Putamen (tissue), 1 donor: ENCODE results near the gene MTF2.
"Not testable (repeated sequence)": the region's sequence is repeated elsewhere in the genome, so short reads cannot be mapped to it uniquely, and the experiment has no call there.

Experiments
- DNase-seq: peaks from one replicate; pipeline ENCODE4 v3.0.0-alpha.2; 2016; ENCODE audit warnings: low spot score

Gene MTF2

DNA sequence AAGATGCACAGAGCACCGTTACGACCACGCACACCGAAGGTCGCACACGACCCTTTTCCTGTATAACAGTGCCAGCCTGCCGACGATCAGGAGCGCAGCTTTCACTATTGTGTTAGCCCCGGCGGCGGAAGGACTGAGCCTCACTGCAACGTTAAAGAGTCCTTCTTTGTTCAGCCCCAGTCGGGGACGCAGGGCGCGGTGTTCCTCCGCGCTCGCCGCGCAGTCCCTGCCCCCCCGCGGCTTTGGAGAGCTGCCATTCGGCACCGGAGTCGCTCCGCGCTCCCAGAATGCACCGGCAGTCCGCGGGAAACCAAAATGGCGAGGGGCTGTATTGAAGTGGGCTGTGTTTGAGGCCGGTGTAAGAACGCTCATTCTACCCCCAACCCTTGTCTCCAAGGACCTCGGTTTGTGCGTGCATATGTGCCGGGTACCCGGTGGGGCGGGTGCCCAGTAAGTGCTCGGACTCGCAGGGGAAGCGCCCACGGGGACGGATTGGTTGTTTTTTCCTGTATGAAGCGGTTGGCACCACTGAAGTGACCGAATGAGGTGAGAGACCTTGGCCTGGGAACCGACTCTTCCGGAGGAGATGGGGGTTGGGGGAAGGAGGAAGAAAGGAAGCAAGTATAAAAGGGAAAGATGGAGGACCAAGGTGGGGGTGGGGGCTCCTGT lies at the start of gene MTF2:
TSS of gene MTF2 (plus strand) at position 298 of the 669 bp plus-strand sequence. CDS start at position 542, 244 bp downstream.
- DNase-seq: peak; percentile 92

DNA sequence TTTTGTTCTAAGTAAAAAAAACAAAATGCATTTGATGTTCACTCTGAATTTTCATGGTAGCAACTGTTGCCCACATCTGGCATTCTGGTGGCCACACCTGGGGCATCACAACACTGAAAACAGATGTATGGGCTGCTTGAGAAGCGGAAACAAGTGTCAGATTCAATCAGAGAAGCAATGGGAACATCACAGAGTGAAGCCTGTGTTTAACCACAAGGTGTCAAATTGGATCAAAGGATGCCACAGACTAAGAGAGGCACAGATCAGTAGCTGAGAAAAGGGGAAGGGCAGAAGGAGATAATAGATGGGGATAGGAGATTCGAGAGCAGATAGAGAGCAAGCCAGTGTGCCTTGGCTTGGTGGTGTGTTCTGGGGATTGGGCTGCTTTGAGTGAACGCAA lies 49.8 kb upstream of the MTF2 start:
- DNase-seq: no peak

DNA sequence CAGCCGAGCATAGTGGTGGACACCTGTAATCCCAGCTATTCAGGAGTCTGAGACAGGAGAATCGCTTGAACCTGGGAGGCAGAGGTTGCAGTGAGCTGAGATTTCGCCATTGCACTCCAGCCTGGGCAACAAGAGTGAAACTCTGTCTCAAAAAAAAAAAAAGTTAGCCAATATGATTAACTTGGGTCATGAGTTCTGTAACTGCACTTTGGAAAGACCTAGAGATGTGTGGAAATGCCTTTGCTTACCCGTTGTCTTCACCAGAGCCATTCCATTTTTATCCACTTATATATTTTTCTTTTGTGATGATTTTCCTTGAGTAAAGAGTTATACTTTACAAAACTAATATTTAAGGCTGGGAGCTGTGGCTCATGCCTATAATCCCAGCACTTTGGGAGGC lies 48.9 kb upstream of the MTF2 start:
- not testable (repeated sequence) for DNase-seq

DNA sequence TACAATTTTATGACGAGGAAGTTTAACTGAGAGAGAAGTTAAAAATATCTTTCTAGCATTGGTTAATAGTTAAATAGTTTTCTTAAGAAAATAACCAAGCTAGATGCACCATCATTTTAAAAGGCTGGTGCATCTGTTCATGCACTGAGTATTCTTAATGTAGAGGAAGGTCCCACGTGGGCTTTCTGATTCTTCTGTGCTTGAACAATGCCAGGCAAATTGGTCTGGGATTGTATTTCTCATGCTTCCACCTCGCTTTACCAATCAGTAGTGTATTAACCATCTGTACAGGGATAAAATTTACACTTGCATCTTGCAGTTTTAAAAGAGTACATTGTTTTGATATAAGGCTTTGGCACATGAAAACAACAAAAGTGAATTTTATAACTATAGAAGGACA lies 47.4 kb upstream of the MTF2 start:
- no peak for DNase-seq

DNA sequence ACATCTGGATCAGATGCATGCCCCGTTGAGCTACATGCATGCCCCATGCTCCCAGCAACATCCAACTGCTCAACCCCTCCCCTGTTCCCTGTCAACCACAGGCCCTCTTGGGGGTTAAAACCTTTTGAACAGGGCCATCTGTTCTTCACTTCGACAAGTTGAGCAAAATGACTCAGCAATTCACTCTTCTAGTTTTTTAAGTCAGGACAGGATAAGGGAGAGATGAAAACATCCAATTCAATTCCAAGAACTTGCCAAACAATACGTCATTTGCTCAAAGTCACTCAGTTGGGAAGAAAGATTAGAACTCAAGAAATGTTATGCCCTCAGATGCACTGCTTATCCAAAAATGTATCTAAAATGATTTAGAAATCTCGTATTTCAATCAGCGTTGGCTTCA lies 46.1 kb upstream of the MTF2 start:
- DNase-seq: no peak

DNA sequence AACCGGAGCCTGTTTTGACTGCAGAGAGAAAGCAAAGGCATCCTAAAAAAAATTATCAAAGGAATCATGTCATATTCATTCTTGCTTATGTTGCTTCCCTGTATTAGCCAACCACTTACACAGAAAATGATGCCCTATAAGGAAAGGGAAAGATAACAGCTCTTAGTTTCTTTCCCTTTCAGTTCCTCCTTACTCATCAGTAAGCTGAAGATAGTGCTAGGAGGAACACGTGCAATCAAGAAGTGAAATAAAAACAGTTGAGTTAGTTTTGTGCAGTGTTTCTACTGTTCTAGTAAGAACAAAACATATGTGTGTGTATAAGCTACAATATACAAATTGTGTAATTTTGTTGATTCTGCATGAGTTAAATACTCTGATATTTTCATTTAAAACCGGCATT lies 45.3 kb upstream of the MTF2 start:
- no peak for DNase-seq

DNA sequence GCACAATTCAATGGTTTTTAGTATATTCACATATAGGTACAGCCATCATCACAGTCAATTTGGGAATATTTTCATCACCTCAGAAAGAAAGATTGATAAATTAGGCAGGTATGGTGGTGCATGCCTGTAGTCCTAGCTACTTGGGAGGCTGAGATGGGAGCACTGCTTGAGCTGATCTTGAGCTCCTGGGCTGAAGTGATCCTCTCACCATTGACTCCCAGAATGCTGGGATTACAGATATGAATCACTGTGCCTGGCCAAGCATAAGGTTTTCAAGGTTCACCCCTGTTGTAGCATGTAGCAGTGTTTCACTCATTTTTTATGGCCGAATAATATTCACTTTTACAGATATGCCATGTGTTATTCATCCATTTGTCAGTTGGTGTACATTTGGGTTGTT lies 44.7 kb upstream of the MTF2 start:
- DNase-seq: no peak

DNA sequence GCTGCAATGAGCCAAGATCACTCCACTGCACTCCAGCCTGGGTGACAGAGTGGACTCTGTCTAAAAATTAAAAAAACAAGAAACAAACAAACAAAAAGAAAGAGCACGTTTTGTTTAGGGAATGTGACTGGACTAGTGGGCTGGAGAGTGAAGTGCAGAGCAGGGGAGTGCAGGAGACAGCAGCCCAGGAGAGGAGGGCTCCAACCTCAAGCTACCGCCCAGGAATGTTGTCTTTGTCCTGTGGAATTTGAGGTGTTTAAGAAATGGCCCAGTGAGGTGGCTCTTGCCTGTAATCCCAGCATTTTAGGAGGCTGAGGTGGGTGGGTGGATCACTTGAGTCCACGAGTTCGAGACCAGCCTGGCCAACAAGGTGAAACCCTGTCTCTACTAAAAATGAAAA lies 42.4 kb upstream of the MTF2 start:
- DNase-seq: no peak

DNA sequence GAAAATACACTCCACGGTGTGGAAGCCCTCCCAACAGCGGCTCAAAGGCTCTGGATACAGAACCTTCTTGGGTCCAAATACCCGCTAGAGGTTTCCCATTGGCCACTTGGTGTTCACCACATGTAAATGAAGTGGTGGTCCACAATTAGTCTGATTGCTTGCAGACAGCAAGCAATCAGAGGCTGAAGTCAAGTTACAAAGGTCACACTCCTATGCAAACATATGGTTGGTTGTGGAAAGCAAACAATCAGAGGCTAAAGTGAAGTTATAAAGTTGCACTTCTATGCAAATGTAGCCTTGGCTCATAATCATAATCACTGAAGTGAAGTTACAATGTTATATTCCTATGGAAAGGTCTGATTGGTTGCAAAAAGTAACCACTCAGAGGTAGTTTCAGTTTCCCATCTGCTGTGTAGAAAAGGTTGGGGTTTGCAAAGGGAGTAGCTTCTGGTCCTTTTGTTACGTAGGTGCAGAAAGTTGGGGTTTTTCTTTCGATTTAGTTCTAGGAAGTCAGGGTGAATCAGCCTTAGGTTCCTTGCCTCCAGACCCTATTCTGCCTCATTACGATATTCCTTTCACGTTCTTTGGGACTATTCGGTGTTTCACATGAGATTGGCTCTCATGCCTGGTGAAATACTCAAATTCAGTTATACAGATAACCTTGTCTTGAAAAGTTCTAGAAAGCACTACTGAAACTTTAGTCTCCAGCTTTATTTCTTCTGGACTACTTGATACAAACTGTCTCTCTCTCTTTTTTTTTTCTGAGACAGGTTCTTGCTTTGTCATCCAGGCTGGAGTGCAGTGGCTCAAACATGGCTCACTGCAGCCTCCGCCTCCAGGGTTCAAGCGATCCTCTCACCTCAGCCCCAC lies 36.7 kb upstream of the MTF2 start:
- no peak for DNase-seq

DNA sequence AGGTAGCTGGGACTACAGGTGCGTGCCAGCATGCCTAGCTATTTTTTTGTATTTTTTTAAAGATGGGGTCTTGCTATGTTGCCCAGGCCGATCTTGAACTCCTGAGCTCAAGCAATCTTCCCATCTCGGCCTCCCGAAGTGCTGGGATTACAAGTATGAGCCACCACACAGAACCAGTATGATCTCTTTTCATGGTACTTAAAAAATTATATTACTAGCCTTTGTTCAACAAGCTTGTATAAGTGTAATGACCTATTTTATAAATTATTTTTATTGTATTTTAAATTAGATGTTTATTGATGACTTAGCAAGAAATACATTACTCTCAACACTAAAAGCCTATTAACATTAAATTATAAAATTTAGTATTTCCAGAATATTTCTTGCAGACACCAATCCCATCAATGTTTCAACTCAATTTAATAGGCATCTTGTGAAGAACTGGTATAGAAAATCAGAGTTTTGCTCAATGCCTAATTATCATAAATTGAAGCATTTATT lies 36.0 kb upstream of the MTF2 start:
- no peak for DNase-seq

DNA sequence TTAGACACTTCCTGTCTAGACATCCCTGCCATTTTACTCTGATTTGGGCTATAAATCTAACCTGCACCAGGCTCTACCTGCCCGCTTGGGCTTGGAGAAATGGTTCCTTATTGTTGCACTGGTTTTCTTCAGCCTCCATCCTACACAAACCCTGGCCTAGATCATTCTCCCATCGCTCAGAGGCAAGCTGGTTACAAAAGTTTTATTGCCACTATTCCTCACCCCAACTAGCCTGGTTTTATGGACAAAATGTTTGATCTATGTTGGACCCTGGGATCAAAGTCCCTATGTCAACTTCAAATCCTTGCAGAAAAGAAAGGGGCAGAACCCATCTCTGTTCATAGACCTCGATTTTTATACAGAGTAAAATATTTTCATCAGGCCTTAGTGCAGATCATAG lies 31.5 kb upstream of the MTF2 start:
- no peak for DNase-seq

DNA sequence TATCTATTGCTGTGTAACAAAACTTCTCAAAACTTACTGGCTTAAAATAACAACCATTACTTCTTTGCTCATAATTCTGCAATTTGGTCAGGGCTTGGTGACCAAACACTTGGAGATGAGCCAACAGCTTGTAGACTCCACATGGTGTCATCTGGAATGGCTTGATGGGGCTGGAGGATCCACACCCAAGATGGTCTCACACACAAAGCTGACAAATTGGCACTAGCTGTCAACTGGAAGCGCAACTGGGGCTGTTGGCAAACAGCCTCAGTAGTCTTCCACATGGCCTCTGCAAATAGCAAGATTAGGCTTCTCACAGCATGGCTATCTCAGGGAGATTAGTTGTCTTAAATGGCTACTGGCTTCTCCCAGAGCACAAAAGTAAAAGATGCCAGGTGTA lies 27.1 kb upstream of the MTF2 start:
- no peak for DNase-seq

DNA sequence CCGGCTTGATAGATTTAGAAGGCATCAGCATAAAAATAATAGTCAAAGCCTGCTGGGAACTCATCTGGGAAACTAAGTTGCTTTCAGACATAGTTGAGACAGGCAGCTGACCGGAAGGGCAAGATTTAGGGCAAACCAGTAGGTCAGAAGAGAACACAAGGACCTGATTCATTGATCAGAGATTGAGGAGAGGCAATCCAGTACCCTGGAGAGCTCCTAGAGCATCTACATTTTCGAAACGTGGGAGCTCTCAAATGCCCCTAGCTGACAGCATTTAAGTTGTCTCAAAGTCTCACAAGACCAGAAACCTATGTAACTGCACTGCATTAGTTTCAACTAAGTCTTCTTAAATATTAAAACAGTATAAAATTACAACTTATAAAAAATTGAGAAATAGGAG lies 22.9 kb upstream of the MTF2 start:
- DNase-seq: no peak

DNA sequence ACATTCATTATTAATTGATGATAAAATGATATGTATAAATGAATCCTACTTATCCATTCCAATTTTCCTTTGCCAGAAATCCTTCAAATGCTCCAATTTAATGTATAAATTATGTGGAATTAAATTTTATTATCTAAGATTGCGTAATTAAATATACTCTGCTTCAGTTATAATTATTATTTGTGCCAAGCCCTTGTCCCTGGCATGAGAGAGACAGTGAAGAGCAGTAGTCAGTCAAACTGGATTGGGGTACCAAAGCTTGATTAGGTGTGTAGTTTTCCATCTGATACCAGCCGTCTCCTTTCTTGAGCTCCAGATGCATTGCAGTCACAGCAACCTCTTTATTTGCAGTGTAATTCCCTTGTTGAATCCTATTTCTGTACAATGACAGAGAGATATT lies 22.4 kb upstream of the MTF2 start:
- no peak for DNase-seq

DNA sequence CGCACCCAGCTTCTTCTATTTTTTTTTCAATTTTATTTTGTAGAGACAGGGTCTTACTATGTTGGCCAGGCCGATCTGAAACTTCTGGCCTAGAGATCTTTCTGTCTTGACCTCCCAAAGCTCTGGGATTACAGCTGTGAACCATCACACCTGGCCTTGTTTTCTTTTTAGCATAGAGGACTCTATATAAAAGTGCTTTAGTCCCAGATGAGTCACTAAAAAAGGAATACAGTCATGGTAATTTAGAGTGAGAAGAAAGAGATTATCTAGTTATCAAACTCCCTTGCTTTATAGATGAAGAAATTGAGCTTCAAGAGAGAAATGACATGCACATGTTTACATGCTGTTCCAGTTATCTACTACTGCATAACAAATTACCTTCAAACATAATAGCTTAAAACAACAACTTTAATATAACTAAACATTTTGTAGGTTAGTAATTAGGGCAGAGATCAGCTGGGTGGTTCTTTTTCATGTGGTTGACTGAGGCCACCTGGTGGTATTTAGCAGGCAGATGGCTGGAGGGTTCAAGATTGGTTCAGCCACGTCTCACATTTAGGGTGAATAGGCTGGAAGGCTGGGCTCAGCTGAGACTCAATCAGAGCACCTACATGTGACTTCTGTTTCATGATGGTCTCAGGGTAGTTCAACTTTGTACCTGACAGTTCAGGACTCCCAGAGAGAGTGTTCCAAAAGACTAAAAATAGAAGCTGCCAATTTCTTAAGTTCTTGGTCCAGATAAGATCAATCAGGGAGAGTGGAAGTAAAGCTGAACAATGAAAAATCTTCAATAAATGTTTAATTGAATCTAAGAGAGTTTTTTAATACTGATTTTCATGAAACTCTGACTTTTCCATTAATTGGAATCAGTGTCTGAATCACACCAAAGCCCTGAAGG lies 16.9 kb upstream of the MTF2 start:
- no peak for DNase-seq

DNA sequence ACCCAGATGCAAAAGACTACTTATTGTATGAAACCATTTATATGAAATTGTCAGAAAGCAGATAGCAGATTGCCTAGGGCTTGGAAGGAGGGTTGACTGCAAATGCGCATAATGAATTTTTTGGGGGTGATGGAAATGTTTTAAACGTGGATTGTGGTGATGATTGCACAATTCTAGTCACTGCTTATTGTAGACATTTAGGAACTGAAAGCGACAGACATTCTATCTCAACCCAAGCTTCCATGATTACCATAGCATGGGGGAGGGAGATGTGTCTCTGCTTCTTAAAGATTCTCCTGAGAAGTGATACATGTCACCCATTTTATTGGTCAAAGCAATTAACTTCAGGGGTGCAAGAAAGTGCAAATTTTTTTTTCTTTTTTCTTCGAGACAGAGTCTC lies 2.8 kb upstream of the MTF2 start:
- DNase-seq: peak; percentile 3

DNA sequence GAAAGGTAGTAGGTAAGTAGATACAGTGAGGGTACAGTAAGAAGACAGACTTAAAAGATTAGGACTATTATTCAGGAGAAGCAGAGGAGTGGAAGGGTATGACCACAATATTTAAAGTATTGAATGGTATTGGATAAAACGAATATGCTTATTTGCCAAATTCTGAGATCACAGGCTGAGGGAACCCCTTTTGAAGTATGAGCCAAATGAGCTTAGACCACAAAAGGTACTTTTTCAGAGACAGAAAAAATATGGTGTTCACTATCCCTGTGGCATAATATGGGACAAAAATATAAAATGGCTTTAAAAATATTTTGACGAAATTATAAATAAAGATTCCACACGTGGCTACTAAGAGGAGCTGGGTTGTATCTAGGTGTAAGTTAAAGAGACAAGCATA lies 880 bp upstream of the MTF2 start:
- DNase-seq: no peak

DNA sequence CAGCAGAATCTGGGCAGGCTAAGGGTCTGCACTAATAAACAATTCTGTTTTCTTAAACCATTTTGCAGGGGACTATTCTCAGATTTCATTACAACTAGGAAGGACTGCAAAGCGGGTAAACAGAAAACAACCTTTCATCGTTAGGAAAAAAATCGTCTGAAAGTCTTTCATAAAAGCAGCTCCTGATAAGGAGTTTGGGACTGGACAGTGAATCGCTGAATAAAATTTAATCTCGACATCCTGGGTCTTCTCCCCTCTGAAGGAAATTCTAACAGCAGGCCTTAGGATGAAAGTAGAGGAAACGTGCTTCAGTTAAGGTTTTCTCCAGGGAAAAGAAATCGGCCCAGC lies 471 bp upstream of the MTF2 start:
- no peak for DNase-seq

DNA sequence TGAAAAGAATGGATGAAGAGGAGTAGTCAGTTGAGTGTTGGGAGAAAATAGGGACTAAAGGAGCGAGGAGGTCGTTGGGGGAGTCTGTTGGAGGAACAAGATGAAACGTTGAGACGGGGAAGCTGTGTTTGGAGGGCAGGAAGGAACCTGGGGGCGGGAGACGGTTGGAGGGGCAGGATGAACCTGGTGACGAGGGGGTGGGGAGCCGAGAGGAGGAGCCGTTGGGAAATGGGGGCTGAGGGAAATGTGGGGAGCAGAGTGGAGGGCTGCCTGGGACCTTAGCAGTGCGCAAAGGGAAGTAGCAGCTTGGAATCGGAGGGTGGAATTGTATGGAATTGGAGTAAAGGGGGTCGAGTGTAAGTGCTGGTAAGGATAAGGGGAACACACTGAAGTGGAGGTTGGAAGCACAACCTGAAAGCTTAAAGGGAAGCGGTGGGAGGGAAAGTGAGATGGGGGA lies 630 bp downstream of the MTF2 start:
- DNase-seq: peak; percentile 46

DNA sequence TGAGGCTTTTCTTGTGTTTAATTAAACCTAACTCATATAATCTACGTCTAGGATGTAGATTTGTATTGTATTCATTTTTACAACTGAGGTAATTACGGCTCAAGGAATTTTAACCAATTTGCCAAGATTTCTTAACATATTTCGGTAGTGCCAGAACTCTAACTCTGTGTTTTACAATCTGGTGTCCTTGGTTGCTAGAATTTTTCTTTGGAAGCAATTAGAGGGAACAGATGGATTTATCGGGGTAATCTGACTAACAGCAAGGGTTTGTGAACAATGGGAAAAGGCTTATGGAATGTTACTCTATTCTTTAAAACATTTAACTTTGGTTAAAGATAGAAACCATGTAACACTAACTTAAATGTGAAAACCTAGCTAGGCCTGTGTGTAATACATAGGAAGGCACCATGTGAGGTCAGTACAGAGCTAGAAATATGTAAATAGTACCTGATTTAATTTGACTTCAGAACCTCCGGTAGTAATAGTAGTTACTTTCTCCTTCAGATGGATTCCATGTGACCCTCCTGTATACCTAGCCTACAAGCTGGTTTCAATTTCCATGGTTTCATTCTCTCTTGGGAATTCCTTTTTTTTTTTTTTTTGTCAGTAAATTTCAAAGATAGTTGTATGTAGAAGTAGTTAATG lies 1.2 kb downstream of the MTF2 start:
- DNase-seq: peak; percentile 8

DNA sequence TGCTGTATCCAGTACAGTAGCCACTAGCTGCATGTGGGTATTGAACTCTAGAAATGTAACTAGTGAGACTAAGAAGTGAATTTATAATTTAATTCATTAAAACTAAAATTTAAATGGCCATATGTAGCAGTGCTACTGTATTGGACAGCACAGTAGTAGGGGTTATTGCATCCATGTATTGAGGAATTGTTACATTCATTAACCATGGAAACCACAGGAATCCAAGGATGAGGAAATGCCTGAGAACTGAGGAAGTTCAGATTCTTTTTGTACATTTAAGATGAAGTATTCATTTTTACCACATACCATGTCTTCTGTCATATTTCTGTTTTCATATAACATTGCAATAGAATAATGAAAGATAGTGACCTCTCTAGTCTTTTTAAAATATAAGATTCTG lies 2.6 kb downstream of the MTF2 start:
- no peak for DNase-seq

DNA sequence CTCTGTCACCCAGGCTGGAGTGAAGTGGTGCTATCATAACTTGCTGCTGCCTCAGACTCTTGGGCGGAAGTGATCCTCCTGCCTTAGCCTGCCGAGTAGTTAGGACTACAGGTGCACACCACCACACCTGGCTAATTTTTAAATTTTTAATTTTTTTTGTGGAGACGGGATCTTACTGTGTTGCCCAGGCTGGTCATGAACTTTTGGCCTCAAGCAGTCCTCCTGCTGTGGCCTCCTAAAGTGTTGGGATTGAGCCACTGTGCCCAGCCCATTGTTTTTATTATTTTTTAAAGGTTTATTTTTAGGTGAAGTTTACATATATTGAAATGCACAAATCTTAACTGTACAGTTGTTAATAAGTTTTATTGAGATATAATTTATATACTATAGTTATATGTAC lies 3.2 kb downstream of the MTF2 start:
- no peak for DNase-seq
